HG03571 (cell line): Measurements from ENCODE around the gene FDPS.
"Not testable (repeated sequence)": the region's sequence is repeated elsewhere in the genome, so short reads cannot be mapped to it uniquely, and the experiment has no call there.

Source experiments
- ATAC-seq: cut with Tn5 transposase; IDR thresholded peaks from one replicate; pipeline ENCODE4 v1.9.1; 2021; ENCODE audit not compliant: unreplicated experiment

FDPS gene

DNA sequence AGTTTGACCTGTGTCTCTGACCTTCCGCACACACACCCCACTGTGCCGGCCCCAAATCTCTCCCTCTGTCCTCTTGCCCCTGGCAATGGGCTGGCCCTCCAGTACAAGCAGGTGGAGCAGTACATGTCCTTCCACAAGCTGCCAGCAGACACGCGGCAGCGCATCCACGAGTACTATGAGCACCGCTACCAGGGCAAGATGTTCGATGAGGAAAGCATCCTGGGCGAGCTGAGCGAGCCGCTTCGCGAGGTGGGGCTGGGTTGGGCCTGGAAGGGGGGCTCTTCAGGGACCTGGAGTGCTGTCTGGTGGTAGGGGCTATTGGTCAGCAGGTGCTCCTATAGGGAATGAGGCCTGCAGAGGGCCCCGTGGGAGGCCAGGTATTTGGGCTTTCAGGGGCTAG lies 23.6 kb upstream of the FDPS start:
- ATAC-seq, result no peak

- ATAC-seq, result no peak
Observed at GRCh38 chr1:155285631-155286044, 23.0 kb upstream of the FDPS start.

- ATAC-seq, result no peak
Observed at GRCh38 chr1:155286544-155286943, 22.1 kb upstream of the FDPS start.

DNA sequence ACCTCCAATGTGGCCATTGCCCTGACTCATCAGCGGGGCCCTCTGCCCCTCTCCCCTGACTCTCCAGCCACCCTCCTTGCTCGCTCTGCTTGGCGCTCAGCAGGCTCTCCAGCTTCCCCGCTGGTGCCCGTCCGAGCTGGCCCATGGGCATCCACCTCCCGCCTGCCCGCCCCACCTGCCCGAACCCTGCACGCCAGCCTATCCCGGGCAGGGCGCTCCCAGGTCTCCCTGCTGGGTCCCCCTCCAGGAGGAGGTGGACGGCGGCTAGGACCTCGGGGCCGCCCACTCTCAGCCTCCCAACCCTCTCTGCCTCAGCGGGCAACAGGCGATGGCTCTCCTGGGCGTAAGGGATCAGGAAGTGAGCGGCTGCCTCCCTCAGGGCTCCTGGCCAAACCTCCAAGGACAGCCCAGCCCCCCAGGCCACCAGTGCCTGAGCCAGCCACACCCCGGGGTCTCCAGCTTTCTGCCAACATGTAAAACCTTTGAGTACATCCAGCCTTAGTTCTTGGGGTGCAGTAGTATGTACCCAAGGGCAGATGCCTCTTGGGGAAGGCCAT lies 20.6 kb upstream of the FDPS start:
- ATAC-seq, result no peak

DNA sequence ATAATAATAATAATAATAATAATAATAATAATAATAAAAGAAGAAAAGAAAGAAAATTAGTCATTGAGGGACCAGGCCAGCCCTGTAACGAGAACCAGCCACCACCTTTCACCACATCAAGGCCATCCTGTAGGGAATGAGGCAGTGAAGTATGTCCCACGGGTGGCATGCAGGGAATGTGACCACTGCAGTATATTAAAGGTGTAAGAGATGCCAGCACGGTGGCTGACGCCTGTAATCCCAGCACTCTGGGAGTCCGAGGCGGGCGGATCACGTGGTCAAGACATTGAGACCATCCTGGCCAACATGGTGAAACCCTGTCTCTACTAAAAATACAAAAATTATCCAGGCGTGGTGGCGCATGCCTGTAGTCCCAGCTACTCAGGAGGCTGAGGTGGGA lies 17.7 kb upstream of the FDPS start:
- not testable (repeated sequence) for ATAC-seq

DNA sequence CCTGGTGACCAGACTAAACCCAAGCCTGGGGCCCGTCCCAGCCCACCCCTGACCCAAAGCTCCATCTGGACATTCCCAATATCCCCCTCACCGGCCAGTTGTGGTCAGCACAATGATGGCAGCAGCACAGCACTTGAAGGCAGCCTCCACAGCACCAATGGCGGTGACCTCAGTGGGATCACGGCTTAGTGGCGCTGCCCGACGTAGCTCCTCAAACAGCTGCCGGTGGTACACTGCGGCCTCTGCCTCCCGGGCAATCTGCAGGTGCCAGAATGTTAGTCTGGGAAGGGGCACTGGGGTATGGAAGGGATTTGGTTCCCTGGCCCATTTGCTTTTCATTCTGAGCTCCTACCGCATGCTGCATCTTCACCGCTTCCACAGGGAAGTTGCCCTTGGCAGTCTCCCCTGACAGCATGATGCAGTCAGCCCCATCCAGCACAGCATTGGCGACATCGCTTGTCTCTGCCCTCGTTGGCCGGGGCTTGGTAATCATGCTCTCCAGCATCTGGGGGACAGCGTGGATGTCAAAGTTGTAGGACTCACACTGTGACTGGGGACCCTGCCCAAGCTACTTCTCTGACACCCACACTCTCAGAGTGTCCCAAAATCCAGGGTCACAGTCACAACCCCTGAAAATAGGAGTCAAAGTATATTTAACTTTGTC lies 15.4 kb upstream of the FDPS start:
- ATAC-seq, result no peak

GRCh38 chr1:155294520-155295182 lies 14.0 kb upstream of the FDPS start:
- ATAC-seq, result no peak

DNA sequence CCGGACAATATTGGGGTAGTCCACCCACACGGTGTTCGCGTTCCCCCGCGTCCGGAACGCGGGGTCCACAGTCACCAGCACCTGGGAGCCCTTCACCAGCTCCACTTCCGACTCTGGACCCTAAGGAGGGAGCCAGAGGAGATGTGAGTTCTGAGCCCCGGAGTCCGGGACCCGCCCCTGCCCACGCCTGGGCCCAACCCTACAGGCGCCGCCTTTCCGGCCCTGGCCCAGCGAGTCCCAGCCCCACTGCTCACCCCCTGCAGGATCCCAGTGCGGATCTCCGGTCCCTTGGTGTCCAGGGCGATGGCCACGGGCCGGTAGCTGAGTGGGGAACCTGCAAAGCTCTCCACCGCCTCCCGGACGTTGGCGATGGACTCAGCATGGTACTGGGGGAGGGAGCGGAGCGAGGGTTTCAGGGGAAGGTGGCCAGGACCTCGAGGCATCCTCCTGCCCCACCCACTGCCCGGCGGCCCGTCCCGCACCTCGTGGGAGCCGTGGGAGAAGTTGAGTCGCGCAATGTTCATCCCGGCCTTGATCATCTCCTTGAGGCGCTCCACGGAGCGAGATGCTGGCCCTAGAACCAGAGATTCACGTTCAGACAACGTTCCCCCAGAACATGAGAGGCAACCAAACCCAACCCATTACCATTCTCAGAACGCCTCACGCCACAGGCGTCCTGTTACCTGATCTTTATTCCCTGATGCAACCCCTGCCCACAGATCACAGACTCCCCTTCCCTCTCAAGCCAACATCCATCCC lies 13.3 kb upstream of the FDPS start:
- ATAC-seq, result no peak

GRCh38 chr1:155295942-155296267 lies 12.8 kb upstream of the FDPS start:
- ATAC-seq, result no peak

DNA sequence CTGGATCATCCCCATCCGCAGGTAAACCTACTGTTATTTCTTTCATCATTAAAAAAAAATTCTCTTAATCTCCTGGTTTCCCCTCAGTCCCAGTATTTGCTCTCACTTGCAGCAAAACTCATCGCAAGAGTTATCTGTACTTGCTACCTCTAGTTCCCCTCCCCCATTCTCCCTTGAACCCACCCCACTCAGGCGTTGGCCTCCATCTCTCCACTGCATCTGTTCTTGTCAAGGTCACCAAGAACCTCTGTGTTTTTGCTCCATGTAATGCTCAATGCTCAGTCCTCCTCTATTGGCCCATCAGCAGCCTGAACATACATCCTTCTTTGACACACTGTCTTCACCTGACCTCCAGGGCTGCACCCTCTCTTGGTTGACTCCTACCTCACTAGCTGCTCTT lies 12.0 kb upstream of the FDPS start:
- no peak for ATAC-seq

DNA sequence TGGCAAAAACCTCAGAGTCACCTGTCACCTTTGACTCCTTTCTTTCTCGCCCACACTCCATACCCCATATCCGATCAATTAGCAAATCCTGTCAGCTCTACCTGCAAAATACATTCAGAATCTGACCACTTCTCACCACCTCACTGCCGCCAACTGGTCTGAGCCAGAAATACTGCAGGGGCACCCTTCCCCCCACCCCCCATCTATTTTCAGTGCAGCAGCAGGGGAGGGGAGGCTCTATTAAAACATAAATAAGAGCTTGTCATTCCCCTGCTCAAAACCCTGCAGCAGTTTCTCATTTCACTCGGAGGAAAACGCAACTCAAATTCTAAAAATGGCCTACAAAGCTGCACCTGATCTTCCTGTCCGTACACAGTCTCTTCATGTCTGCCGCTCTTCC lies 11.3 kb upstream of the FDPS start:
- no peak for ATAC-seq

DNA sequence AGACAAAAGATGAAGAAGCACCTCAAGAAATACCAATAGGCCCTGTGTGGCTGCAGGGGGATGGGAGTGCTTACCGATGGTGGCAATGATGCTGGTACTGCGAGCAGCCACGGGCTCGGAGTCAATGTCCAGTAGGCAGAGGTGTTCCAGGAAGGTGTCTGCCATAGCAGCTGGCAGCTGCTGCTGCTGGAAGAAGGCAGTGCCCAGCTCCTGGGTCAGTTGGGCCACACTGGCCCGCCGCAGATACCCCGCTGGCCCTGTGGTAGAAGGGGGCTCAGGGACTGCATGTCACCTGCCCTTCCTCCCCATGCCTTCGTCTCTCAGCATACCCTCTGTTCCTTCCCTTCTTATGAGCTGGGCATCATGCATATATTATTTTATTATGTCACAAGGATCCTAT lies 8.6 kb upstream of the FDPS start:
- ATAC-seq, result no peak

DNA sequence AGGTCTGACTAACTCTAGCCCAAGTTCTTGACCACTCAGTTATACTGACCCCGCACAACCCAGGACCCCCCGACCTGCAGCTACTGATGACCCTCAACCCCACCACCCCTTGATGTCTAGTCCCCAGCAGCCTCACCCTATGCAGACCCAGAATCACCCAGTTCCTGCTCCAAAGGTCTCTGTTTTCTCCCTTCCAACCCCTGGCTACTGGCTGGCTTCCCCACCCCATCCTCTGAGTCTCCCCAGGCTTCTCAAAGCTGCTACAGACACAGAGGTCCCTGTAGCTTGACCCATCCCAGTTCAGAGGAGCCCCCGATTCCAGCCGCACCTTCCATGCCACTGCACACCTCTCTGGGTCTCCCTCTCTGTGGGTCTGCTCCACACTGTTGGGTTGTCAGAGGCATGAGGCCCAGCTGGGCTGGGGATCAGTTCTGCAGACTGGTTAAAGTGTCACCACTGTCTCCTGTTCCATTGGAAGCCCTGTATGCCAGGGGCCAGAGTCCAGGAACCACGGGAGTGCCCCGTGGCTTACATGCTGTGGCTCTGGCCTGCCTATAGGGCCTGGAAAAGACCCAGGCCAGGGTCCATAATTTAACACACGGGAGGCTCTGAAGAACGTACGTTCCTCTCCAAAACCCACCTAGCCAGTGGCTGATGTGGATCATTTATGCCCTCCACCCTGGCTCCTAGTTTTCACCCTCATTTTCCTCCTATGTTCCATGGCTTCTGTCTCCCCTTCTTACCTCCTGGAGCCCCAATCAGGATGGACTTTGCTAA lies 7.9 kb upstream of the FDPS start:
- ATAC-seq, result no peak

- no peak for ATAC-seq
Observed at GRCh38 chr1:155301342-155301841, 7.3 kb upstream of the FDPS start, which contains the start of gene PKLR. PKLR (minus strand) TSS chr1:155301438; CDS start chr1:155301395, 43 bp downstream.

- ATAC-seq, result no peak
Observed at GRCh38 chr1:155304558-155305063, 4.1 kb upstream of the FDPS start.

GRCh38 chr1:155305881-155306391 lies 2.7 kb upstream of the FDPS start:
- ATAC-seq, result no peak

GRCh38 chr1:155307247-155307740 lies 1.4 kb upstream of the FDPS start:
- ATAC-seq, result no peak

- no peak for ATAC-seq
Observed at GRCh38 chr1:155309423-155310021, 856 bp downstream of the FDPS start.

DNA sequence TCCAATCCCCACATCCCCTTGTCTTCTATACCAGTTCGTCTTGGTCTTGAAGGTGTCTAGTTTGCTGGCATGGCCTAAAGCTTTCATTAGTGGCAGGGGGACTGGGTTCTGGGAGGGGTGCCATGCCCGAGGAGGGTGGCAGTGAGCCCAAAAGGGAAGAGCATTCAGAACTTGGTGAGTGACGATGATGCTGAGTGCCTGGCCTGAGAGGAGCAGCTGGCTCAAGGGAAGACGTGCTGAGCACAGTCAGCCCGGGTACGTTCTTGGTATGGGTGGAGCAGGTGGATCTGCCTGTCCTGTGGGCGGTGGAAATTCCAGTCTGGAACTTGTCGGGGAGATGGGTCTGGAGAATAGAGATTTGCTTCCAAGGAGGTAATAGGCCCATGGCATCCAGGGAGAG lies 4.6 kb downstream of the FDPS start:
- no peak for ATAC-seq

GRCh38 chr1:155316922-155317321 lies 8.3 kb downstream of the FDPS start:
- ATAC-seq, result no peak
